ENCODE data around the gene CYTH1. TPM values are rescaled to one million over a fixed set of nuclear protein-coding genes. Genes with fewer than 3 reads are reported as not detected.

Gene CYTH1
- total RNA-seq, 1 experiment from 2014 or later: 40.3 TPM

GRCh38 chr17:78746949-78747269, 35.2 kb downstream of the CYTH1 start:
- Histone ChIP-seq H3K27me3 (ENCODE audit: insufficient read depth, low read depth) (no peaks in the 10 kb centered on the region), H3K36me3 (ENCODE audit: low read depth) (no peaks in the 10 kb centered on the region), H2AFZ (no peak overlapping the region), H3K27ac (no peak overlapping the region), H3K4me3 (no peak overlapping the region), H3K4me2 (no peak overlapping the region), H3K9me3 (ENCODE audit: insufficient read depth, low read depth) (no peaks in the 10 kb centered on the region), H4K20me1 (ENCODE audit: insufficient read depth) (no peaks in the 10 kb centered on the region), H3K79me2 (ENCODE audit: low read depth) (no peaks in the 10 kb centered on the region), H3F3A (ENCODE audit: insufficient read depth, low read depth) (peaks cover 12% of the 10 kb centered on the region; the same call in 1 of the 2 replicates), H3K9me2 (ENCODE audit: insufficient read depth) (no peaks in the 10 kb centered on the region), H3K4me1 (replicated peaks; ENCODE audit: insufficient read depth) (peaks cover 16% of the 10 kb centered on the region)
- ChIA-PET POLR2A (ENCODE audit: unreplicated experiment) (interaction anchor here (0.7 kb wide), 1 partner anchor 11 kb away, joined by 5 read pairs; no protein-coding TSS in a partner anchor), CTCF (interaction anchor here (0.6 to 0.7 kb wide), 2 partner anchors 113 to 138 kb away, joined by 4 to 6 read pairs; no protein-coding TSS in a partner anchor)
- no TSS peak for BruUV-seq (replicated peaks)
- no peak for TF ChIP-seq EZH2 (IDR thresholded peaks at IDR 0.05; ENCODE audit: low read depth)
- no peak for TF ChIP-seq CTCF (conservative IDR thresholded peaks at IDR 0.05)
- no peak for DNase-seq
- intact Hi-C loops (cut with micrococcal nuclease; ENCODE audit: unreplicated experiment): no loop called here

GRCh38 chr17:78746263-78746948, 35.7 kb downstream of the CYTH1 start:
- no peak for TF ChIP-seq CTCF (conservative IDR thresholded peaks at IDR 0.05)
- no peak for TF ChIP-seq EZH2 (IDR thresholded peaks at IDR 0.05; ENCODE audit: low read depth)
- Histone ChIP-seq H3K79me2 (ENCODE audit: low read depth) (no peaks in the 10 kb centered on the region), H3K9me3 (ENCODE audit: insufficient read depth, low read depth) (no peaks in the 10 kb centered on the region), H4K20me1 (ENCODE audit: insufficient read depth) (no peaks in the 10 kb centered on the region), H3K27me3 (ENCODE audit: insufficient read depth, low read depth) (no peaks in the 10 kb centered on the region), H3K9me2 (ENCODE audit: insufficient read depth) (no peaks in the 10 kb centered on the region), H3K27ac (no peak overlapping the region), H3F3A (ENCODE audit: insufficient read depth, low read depth) (peaks cover 12% of the 10 kb centered on the region; the same call in 1 of the 2 replicates), H3K4me2 (no peak overlapping the region), H3K4me1 (replicated peaks; ENCODE audit: insufficient read depth) (peaks cover 16% of the 10 kb centered on the region), H3K36me3 (ENCODE audit: low read depth) (no peaks in the 10 kb centered on the region), H3K4me3 (no peak overlapping the region), H2AFZ (no peak overlapping the region)
- no peak for DNase-seq
- intact Hi-C loops (cut with micrococcal nuclease; ENCODE audit: unreplicated experiment): no loop called here
- no TSS peak for BruUV-seq (replicated peaks)
- ChIA-PET POLR2A (ENCODE audit: unreplicated experiment) (interaction anchor here (0.7 kb wide), 1 partner anchor 11 kb away, joined by 5 read pairs; no protein-coding TSS in a partner anchor), CTCF (interaction anchor here (0.6 to 0.7 kb wide), 2 partner anchors 114 to 138 kb away, joined by 4 to 6 read pairs; no protein-coding TSS in a partner anchor)

GRCh38 chr17:78745407-78746088, 36.5 kb downstream of the CYTH1 start:
- Histone ChIP-seq H2AFZ (no peak overlapping the region), H3K9me2 (ENCODE audit: insufficient read depth) (no peaks in the 10 kb centered on the region), H4K20me1 (ENCODE audit: insufficient read depth) (no peaks in the 10 kb centered on the region), H3K4me3 (no peak overlapping the region), H3K79me2 (ENCODE audit: low read depth) (no peaks in the 10 kb centered on the region), H3K36me3 (ENCODE audit: low read depth) (no peaks in the 10 kb centered on the region), H3K9me3 (ENCODE audit: insufficient read depth, low read depth) (no peaks in the 10 kb centered on the region), H3K27ac (no peak overlapping the region), H3K27me3 (ENCODE audit: insufficient read depth, low read depth) (no peaks in the 10 kb centered on the region), H3K4me1 (replicated peaks; ENCODE audit: insufficient read depth) (peaks cover 16% of the 10 kb centered on the region), H3K4me2 (no peak overlapping the region), H3F3A (ENCODE audit: insufficient read depth, low read depth) (peaks cover 12% of the 10 kb centered on the region; the same call in 1 of the 2 replicates)
- BruUV-seq (replicated peaks): no TSS peak
- POLR2A ChIA-PET (ENCODE audit: unreplicated experiment): no interaction called here
- intact Hi-C loops (cut with micrococcal nuclease; ENCODE audit: unreplicated experiment): loop anchor here (1.0 kb wide), 1 partner anchor 248 kb away; no protein-coding TSS in a partner anchor
- DNase-seq: peak in 1 of 2 experiments; percentile 20
- CTCF ChIA-PET: interaction anchor here (0.7 kb wide), 1 partner anchor 33 kb away, joined by 19 read pairs; no protein-coding TSS in a partner anchor
- TF ChIP-seq EZH2 (IDR thresholded peaks at IDR 0.05; ENCODE audit: low read depth) (no peak), CTCF (conservative IDR thresholded peaks at IDR 0.05) (peak; percentile 76)
